MCF 10A (cell line): ENCODE measurements around the gene JAKMIP2. TPM values are rescaled to one million over a fixed set of nuclear protein-coding genes. Genes with fewer than 3 reads are reported as not detected.

ENCODE experiments used
- BruUV-seq: library from RNA; stranded (reverse); fragments of 400-500 nt; replicated peaks from 2 replicates; lab custom pipeline; 2021; lab: Mats Ljungman, UMichigan
- CTCF ChIA-PET: fragments of 300-600 bp; sonication (Branson Sonifier 250); formaldehyde crosslinking; extraction: SDS; loops from one replicate; lab custom pipeline; 2021; ENCODE audit warnings: antibody characterized with exemption, inconsistent platforms; lab: Yijun Ruan, JAX
- POLR2A ChIA-PET: fragments of 300-600, 350-650 bp; sonication (Branson Sonifier 250); formaldehyde crosslinking; extraction: SDS; loops from one replicate; lab custom pipeline; 2020; ENCODE audit warnings: antibody characterized with exemption, inconsistent platforms; lab: Yijun Ruan, JAX
- DNase-seq: peaks from one replicate; pipeline ENCODE4 v3.0.0-alpha.2; 2018; ENCODE audit not compliant: unreplicated experiment
- H3K27ac Mint-ChIP-seq: one replicate; pipeline ENCODE4 v1.8.0; 2022; ENCODE audit warnings: mild to moderate bottlenecking, low read depth, mixed read lengths; ENCODE audit not compliant: unreplicated experiment
- H3K27me3 Mint-ChIP-seq: one replicate; pipeline ENCODE4 v1.8.0; 2022; ENCODE audit warnings: mixed read lengths; ENCODE audit not compliant: insufficient read depth, unreplicated experiment
- H3K36me3 Mint-ChIP-seq: one replicate; pipeline ENCODE4 v1.8.0; 2022; ENCODE audit warnings: mild to moderate bottlenecking, moderate library complexity, mixed read lengths; ENCODE audit not compliant: insufficient read depth, unreplicated experiment
- H3K4me1 Mint-ChIP-seq: one replicate; pipeline ENCODE4 v1.8.0; 2022; ENCODE audit warnings: mixed read lengths; ENCODE audit not compliant: insufficient read depth, unreplicated experiment
- H3K4me3 Mint-ChIP-seq: one replicate; pipeline ENCODE4 v1.8.0; 2022; ENCODE audit warnings: mild to moderate bottlenecking, moderate library complexity, mixed read lengths; ENCODE audit not compliant: unreplicated experiment
- H3K9me3 Mint-ChIP-seq: one replicate; pipeline ENCODE4 v1.8.0; 2022; ENCODE audit warnings: mixed read lengths; ENCODE audit not compliant: unreplicated experiment
- intact Hi-C: fragments of 100-400 bp; cut with micrococcal nuclease; formaldehyde crosslinking; loops from 2 replicates; pipeline ENCODE4 v1.14.1; 2022
- total RNA-seq: library from RNA; stranded (reverse); gene quantifications from 2 replicates; pipeline ENCODE4 v1.2.3, GENCODE V29; 2022
- TF ChIP-seq, protein P1 (sequence below): fragments of 200-600 bp; IDR thresholded peaks from one replicate; pipeline ENCODE4 v1.8.0; 2022; ENCODE audit warnings: antibody characterized with exemption, mild to moderate bottlenecking; ENCODE audit not compliant: unreplicated experiment

Gene JAKMIP2
- total RNA-seq, 1 experiment from 2014 or later, result not detected

- BruUV-seq, result no TSS peak
- CTCF ChIA-PET, result interaction anchor here (1.0 kb wide), 2 partner anchors 9 to 31 kb away, joined by 3 to 5 read pairs; no protein-coding TSS in a partner anchor
- Mint-ChIP-seq H3K27me3 (peaks cover 19% of the 10 kb centered on the region), H3K4me1 (no peaks in the 10 kb centered on the region), H3K9me3 (peaks cover 16% of the 10 kb centered on the region), H3K4me3 (no peak overlapping the region), H3K36me3 (no peaks in the 10 kb centered on the region), H3K27ac (no peak overlapping the region)
- TF ChIP-seq, protein P1, sequence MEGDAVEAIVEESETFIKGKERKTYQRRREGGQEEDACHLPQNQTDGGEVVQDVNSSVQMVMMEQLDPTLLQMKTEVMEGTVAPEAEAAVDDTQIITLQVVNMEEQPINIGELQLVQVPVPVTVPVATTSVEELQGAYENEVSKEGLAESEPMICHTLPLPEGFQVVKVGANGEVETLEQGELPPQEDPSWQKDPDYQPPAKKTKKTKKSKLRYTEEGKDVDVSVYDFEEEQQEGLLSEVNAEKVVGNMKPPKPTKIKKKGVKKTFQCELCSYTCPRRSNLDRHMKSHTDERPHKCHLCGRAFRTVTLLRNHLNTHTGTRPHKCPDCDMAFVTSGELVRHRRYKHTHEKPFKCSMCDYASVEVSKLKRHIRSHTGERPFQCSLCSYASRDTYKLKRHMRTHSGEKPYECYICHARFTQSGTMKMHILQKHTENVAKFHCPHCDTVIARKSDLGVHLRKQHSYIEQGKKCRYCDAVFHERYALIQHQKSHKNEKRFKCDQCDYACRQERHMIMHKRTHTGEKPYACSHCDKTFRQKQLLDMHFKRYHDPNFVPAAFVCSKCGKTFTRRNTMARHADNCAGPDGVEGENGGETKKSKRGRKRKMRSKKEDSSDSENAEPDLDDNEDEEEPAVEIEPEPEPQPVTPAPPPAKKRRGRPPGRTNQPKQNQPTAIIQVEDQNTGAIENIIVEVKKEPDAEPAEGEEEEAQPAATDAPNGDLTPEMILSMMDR, result no peak
- intact Hi-C loops, result no loop called here
- POLR2A ChIA-PET, result no interaction called here
- no peak for DNase-seq
Observed at GRCh38 chr5:147658293-147658932, 124.1 kb downstream of the JAKMIP2 start.

DNA sequence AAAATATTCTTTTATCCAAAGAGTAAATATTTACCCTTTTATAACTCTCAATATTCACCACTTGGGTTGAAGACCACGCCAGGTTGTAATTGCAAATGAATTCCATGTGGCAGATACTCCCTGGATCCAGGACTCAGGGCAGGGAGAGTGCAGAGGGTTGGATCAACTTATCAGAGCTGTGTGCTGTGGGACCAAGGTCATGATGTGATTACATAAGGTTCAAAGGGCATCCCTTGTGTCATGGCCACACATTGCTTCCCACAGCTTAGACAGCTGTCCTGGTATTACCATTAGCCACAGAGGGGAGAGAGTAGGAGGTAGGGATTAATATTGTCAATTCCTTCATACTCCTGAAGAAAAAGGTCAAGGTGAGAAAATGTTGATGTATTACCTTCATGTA, 133.9 kb downstream of the JAKMIP2 start:
- intact Hi-C loops, result no loop called here
- Mint-ChIP-seq H3K4me3 (no peak overlapping the region), H3K4me1 (no peaks in the 10 kb centered on the region), H3K9me3 (no peaks in the 10 kb centered on the region), H3K27me3 (peaks cover 11% of the 10 kb centered on the region), H3K27ac (no peak overlapping the region), H3K36me3 (no peaks in the 10 kb centered on the region)
- BruUV-seq, result no TSS peak
- no peak for DNase-seq
- TF ChIP-seq, protein P1, result no peak
- CTCF ChIA-PET, result interaction anchor here (1.0 kb wide), 1 partner anchor 26 kb away, joined by 4 read pairs; no protein-coding TSS in a partner anchor
- POLR2A ChIA-PET, result no interaction called here

DNA sequence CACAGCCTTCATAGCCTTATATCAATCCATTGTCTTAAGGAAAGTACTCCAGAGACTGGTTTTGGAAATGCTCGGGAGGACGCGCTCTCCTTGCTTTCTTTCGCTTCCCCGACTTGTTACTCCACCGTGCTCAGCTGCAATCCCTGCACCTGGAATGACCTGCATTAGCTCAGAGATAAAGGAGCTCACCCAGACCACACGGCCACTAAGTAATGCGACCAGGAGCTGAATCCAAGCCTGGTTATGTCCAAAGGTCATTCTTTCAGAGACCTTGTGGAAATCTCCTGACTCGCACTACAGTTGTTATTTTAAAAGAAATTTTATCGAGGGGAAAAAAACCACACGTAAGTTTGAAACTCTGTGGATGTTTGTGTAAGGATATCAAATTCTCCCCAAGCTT, 137.3 kb downstream of the JAKMIP2 start:
- Mint-ChIP-seq H3K9me3 (no peaks in the 10 kb centered on the region), H3K27me3 (peaks cover 11% of the 10 kb centered on the region), H3K4me1 (peaks cover 11% of the 10 kb centered on the region), H3K36me3 (no peaks in the 10 kb centered on the region), H3K4me3 (no peak overlapping the region), H3K27ac (no peak overlapping the region)
- TF ChIP-seq, protein P1, result no peak
- intact Hi-C loops, result no loop called here
- no peak for DNase-seq
- CTCF ChIA-PET, result interaction anchor here (0.7 to 1.6 kb wide), 4 partner anchors 17 to 456 kb away, joined by 4 to 5 read pairs (median 4); no protein-coding TSS in a partner anchor
- POLR2A ChIA-PET, result interaction anchor here (0.6 kb wide), 1 partner anchor 10 kb away, joined by 4 read pairs; no protein-coding TSS in a partner anchor
- no TSS peak for BruUV-seq

DNA sequence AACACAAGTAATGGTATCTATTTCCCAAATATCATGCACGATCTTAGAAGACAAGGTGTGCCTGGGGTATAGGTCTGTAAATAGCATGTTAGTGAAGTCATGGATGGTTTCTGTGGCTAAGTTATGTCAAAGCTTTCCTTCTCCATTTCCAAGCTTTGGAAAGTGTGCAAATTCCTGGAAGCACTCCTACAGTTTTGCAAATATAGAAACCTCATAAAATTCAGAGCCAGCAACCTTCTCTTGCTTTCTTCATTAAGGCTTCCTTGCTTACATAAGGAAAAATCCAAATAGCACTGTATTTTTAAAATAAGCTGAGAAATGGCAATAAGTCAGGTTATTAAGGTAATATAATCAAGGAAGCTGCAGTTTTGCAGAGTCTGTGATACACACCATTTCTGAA, 138.1 kb downstream of the JAKMIP2 start:
- no peaks in the 10 kb centered on the region for H3K9me3 Mint-ChIP-seq
- H3K4me3 Mint-ChIP-seq, result no peak overlapping the region
- no peaks in the 10 kb centered on the region for H3K36me3 Mint-ChIP-seq
- no peak for DNase-seq
- H3K27ac Mint-ChIP-seq, result no peak overlapping the region
- intact Hi-C loops, result loop anchor here (5.0 kb wide), 1 partner anchor 293 kb away; no protein-coding TSS in a partner anchor
- TF ChIP-seq, protein P1, result no peak
- peaks cover 11% of the 10 kb centered on the region for H3K4me1 Mint-ChIP-seq
- H3K27me3 Mint-ChIP-seq, result peaks cover 11% of the 10 kb centered on the region
- ChIA-PET POLR2A (interaction anchor here (0.6 kb wide), 1 partner anchor 9 kb away, joined by 4 read pairs; no protein-coding TSS in a partner anchor), CTCF (interaction anchor here (1.0 to 1.6 kb wide), 2 partner anchors 16 to 47 kb away, joined by 4 to 5 read pairs; no protein-coding TSS in a partner anchor)
- BruUV-seq, result no TSS peak
